ENCODE measurements around the gene HTATSF1. TPM values are rescaled to one million over a fixed set of nuclear protein-coding genes. Genes with fewer than 3 reads are reported as not detected.

Gene HTATSF1, protein sequence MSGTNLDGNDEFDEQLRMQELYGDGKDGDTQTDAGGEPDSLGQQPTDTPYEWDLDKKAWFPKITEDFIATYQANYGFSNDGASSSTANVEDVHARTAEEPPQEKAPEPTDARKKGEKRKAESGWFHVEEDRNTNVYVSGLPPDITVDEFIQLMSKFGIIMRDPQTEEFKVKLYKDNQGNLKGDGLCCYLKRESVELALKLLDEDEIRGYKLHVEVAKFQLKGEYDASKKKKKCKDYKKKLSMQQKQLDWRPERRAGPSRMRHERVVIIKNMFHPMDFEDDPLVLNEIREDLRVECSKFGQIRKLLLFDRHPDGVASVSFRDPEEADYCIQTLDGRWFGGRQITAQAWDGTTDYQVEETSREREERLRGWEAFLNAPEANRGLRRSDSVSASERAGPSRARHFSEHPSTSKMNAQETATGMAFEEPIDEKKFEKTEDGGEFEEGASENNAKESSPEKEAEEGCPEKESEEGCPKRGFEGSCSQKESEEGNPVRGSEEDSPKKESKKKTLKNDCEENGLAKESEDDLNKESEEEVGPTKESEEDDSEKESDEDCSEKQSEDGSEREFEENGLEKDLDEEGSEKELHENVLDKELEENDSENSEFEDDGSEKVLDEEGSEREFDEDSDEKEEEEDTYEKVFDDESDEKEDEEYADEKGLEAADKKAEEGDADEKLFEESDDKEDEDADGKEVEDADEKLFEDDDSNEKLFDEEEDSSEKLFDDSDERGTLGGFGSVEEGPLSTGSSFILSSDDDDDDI
- total RNA-seq (17.9 and 18.7 TPM in 2 replicates), polyA plus RNA-seq (1.0 and 1.6 TPM in 2 replicates), polyA minus RNA-seq (19.1 and 23.7 TPM in 2 replicates)
- total RNA-seq (2013) = 38.8 TPM

DNA sequence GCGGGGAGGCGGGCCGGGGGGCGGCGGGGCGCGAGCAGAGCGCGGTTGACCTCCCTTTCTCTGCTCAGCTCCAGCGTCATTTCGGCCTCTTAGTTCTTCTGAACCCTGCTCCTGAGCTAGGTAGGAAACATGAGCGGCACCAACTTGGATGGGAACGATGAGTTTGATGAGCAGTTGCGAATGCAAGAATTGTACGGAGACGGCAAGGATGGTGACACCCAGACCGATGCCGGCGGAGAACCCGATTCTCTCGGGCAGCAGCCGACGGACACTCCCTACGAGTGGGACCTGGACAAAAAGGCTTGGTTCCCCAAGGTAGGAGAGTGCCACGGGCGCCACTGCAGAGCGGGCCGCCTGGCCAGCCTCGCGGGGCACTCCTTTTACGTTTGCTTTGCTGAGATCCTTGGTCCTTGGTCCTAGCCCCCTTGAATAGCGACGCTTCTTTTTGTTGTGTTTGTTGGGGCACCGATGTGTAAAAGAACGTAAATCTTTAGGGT is at the start of gene HTATSF1:
TSS of gene HTATSF1 (plus strand) at position 37 of the 497 bp plus-strand sequence. CDS start at position 130, 93 bp downstream.
- Histone ChIP-seq H3K4me1 (ENCODE audit: control insufficient read depth in 2 of 2, insufficient read depth in 2 of 2, low read length in 2 of 2) (peaks cover 6 to 7% of the 10 kb centered on the region in 2 donors), H3K9me3 (ENCODE audit: control extremely low read depth in 1 of 3, control insufficient read depth in 2 of 3, insufficient read depth in 1 of 3, low read length in 2 of 3) (no peaks in the 10 kb centered on the region), H3K27me3 (replicated peaks in 1 of 4; ENCODE audit: control extremely low read depth in 1 of 4, control insufficient read depth in 3 of 4, insufficient read depth in 4 of 4, low read length in 3 of 4) (no peaks in the 10 kb centered on the region), H2AFZ (ENCODE audit: insufficient read depth, low read depth, low read length, poor library complexity, severe bottlenecking) (peak within 1 kb of the TSS; percentile 80), H3K9ac (ENCODE audit: low read length) (peak within 1 kb of the TSS; percentile 70), H3K27ac (ENCODE audit: low read length in 2 of 2) (peak within 1 kb of the TSS; percentile 90 to 91), H3K4me3 (ENCODE audit: control extremely low read depth in 1 of 5, extremely low read depth in 1 of 5, insufficient read depth in 1 of 5, low read depth in 2 of 5, low read length in 4 of 5) (peak within 1 kb of the TSS; percentile 62 to 83 (median 75)), H3K4me2 (replicated peaks; ENCODE audit: low read depth, low read length, poor library complexity, severe bottlenecking) (peak within 1 kb of the TSS; percentile 78), H3K79me2 (ENCODE audit: control insufficient read depth, insufficient read depth, low read length) (no peaks in the 10 kb centered on the region), H3K36me3 (replicated peaks in 1 of 2; ENCODE audit: control extremely low read depth in 1 of 2, control insufficient read depth in 1 of 2, extremely low read depth in 1 of 2, insufficient read depth in 2 of 2, low read length in 1 of 2) (peaks cover 0 to 13% of the 10 kb centered on the region in 2 experiments), H4K20me1 (ENCODE audit: control insufficient read depth, insufficient read depth, low read length, poor library complexity, severe bottlenecking) (no peaks in the 10 kb centered on the region)
- Mint-ChIP-seq H3K9me3 (ENCODE audit: insufficient read depth) (no peaks in the 10 kb centered on the region), H3K4me3 (peak within 1 kb of the TSS; percentile 93), H3K27me3 (no peaks in the 10 kb centered on the region), H3K27ac (peak within 1 kb of the TSS; percentile 99), H3K4me1 (peaks cover 20% of the 10 kb centered on the region)
- ATAC-seq (ENCODE audit: low read depth) (no peak), DNase-seq (no peak)
- ChIA-PET CTCF (no interaction called here), POLR2A (no interaction called here)
- no peak for TF ChIP-seq EZH2 (IDR thresholded peaks at IDR 0.05; ENCODE audit: borderline replicate concordance, insufficient read depth, low read depth, low read length, poor library complexity, severe bottlenecking)
- TF ChIP-seq, protein P1, sequence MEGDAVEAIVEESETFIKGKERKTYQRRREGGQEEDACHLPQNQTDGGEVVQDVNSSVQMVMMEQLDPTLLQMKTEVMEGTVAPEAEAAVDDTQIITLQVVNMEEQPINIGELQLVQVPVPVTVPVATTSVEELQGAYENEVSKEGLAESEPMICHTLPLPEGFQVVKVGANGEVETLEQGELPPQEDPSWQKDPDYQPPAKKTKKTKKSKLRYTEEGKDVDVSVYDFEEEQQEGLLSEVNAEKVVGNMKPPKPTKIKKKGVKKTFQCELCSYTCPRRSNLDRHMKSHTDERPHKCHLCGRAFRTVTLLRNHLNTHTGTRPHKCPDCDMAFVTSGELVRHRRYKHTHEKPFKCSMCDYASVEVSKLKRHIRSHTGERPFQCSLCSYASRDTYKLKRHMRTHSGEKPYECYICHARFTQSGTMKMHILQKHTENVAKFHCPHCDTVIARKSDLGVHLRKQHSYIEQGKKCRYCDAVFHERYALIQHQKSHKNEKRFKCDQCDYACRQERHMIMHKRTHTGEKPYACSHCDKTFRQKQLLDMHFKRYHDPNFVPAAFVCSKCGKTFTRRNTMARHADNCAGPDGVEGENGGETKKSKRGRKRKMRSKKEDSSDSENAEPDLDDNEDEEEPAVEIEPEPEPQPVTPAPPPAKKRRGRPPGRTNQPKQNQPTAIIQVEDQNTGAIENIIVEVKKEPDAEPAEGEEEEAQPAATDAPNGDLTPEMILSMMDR (IDR thresholded peaks at IDR 0.05) = no peak
- intact Hi-C loops (cut with micrococcal nuclease) = loop anchor here (1.0 to 10.0 kb wide), 6 partner anchors 245 to 523 kb away; partner anchors contain the start of genes FHL1, MAP7D3 and SLC9A6
- 0% methylated on average over 22 of the region's 35 CpGs for WGBS (ENCODE audit: insufficient coverage)
